Measurements from ENCODE around the gene BLTP3A.

The BLTP3A gene

DNA sequence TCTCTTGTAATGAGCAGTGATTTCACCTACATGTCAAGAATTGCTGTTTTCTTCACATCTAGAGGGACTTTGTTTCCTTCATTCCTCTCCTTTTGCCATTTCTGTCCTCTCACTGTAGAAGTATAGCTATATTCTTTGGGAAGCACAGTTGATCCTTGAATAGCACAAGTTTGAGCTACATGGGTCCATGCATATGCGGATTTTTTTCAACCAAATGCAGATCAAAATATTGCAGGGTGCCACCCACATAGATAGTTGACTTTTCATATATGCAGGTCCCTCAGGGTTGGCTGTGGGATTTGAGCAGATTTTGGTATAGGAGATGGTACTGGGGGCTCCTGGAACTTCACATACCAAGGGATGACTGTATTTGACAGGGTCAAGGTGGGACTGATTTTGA lies 41.1 kb downstream of the BLTP3A start:
- DNase-seq: no peak

DNA sequence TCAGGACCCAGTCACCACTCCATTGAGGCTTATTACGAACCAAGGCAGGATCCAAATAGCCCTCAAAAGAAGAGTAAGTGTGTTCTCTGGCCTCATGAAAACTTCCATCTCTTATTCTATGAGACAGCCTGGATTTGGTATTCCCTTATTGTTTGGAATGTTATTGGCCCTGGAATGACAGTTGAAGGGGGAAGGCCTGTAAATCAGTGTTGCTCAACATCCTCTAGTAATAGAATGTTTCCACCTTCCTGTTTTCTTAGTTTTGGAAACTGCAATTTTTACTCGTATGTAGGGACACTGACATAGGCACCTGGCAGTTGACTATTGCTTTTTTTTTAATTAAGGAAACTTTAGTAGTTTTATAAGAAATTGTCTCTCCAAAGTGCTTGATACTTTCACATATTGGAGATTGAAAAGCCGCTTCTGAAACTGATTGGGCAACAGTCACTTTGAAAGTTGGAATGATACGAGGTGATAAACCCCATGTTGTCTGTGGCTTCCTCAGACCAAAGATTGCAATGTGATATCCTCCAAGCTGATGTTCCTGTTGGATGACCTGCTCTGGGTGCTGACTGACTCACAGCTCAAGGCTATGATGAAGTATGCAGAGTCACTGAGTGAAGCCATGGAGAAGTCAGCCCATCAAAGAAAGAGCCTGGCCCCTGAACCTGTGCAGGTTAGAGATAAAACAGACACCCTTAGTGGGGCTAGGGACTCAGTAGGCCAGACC lies 43.1 kb downstream of the BLTP3A start:
- no peak for DNase-seq

DNA sequence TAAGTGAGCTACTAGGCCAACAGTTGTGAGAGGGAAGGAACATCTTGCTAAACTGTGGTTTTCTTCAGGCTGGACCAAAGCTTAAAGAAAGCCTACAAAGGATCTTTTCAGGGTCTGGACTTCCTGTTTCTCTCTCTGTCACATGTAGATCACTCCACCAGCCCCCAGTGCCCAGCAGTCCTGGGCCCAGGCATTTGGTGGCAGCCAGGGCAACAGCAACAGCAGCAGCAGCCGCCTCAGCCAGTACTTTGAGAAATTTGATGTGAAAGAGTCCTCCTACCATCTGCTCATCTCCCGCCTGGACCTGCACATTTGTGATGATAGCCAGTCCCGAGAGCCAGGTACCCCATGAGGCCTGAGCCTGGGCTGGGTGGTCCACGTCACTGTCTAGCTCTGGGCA lies 44.1 kb downstream of the BLTP3A start:
- DNase-seq: no peak

GRCh38 chr6:34836451-34836850 lies 44.6 kb downstream of the BLTP3A start:
- no peak for DNase-seq

- DNase-seq: no peak
Observed at GRCh38 chr6:34837528-34837927, 45.6 kb downstream of the BLTP3A start.

DNA sequence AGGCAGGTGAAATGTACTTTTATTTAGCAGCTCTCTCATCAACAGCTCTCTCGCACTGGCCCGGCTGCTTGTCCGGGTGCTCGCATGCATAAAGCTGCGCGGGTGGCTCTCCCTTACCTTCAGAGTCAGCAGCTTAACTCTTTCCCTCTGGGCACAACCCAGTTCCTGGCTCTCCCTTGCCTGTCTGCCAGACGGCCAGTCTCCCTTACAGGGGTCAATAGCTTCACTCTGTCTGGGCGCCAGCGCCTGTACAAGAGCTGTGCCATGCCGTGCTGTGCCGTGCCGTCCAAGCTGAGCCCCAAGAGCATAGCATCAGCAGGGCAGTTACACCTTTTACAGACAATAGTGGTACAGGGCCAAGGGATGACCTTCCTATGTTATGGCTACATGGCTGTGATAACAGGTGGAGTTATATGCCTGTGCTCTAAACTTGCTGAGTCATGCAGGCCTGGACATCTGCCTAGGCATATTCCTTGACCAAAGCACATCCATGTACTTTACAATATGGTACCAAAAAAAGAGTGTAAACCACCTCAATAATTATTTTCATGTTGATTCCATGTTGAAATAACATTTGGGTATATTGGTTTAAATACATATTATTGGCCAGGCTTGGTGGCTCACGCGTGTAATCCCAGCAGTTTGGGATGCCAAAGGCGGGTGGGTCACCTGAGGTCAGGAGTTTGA lies 47.9 kb downstream of the BLTP3A start:
- no peak for DNase-seq

Data from right forelimb (tissue), 1 donor.